Keratinocyte (primary cell): Measurements from ENCODE around the gene TMEM132D. TPM values are rescaled to one million over a fixed set of nuclear protein-coding genes. Genes with fewer than 3 reads are reported as not detected.

Experiments
- DNase-seq: peaks from one replicate; pipeline ENCODE4 v3.0.0-alpha.2; 2011; ENCODE audit warnings: low read depth, missing footprints, low spot score
- FAIRE-seq: peaks from 2 replicates; lab custom pipeline; 2011; peaks lifted over from hg19 to GRCh38; lab: Jason Lieb, UNC
- H2AFZ ChIP-seq: 2 replicates; pipeline ENCODE4 v1.6.0; 2012; ENCODE audit warnings: low read length, control low read depth, inconsistent platforms; ENCODE audit not compliant: control insufficient read depth
- H3K27ac ChIP-seq: 2 replicates; pipeline ENCODE4 v1.5.1; 2011; ENCODE audit warnings: low read length; ENCODE audit not compliant: control insufficient read depth, insufficient read depth
- H3K27me3 ChIP-seq: 3 replicates; pipeline ENCODE4 v1.6.0; 2011; ENCODE audit warnings: low read length; ENCODE audit not compliant: control insufficient read depth, insufficient read depth; ENCODE audit errors: extremely low read depth
- H3K36me3 ChIP-seq, 2 experiments: 2 replicates in 1 of 2; 3 replicates in 1 of 2; pipeline ENCODE4 v1.5.1; 2011; ENCODE audit warnings: low read length in 2 of 2, mild to moderate bottlenecking in 1 of 2; ENCODE audit not compliant: control insufficient read depth in 2 of 2, insufficient read depth in 2 of 2; ENCODE audit errors: extremely low read depth in 1 of 2
- H3K4me1 ChIP-seq: 3 replicates; pipeline ENCODE4 v1.5.1; 2011; ENCODE audit warnings: low read length; ENCODE audit not compliant: control insufficient read depth, insufficient read depth; ENCODE audit errors: extremely low read depth
- H3K4me2 ChIP-seq: 3 replicates; pipeline ENCODE4 v1.6.0; 2011; ENCODE audit warnings: low read depth, low read length; ENCODE audit not compliant: control insufficient read depth, insufficient read depth; ENCODE audit errors: extremely low read depth
- H3K4me3 ChIP-seq, 3 experiments: fragments of 200-600 bp in 1 of 3; sonication (generic) in 1 of 3; 2 replicates in 2 of 3; 3 replicates in 1 of 3; pipeline ENCODE4 v1.5.1; 2011 to 2016; ENCODE audit warnings: low read length in 3 of 3, mild to moderate bottlenecking in 3 of 3, control low read depth in 2 of 3, inconsistent platforms in 1 of 3, low read depth in 1 of 3, mixed read lengths in 1 of 3, mixed run types in 1 of 3, moderate library complexity in 1 of 3; ENCODE audit not compliant: control insufficient read depth in 2 of 3, insufficient read depth in 2 of 3; ENCODE audit errors: extremely low read depth in 1 of 3
- H3K79me2 ChIP-seq: 2 replicates; pipeline ENCODE4 v1.6.0; 2012; ENCODE audit warnings: low read length; ENCODE audit not compliant: control insufficient read depth, insufficient read depth
- H3K9ac ChIP-seq: 3 replicates; pipeline ENCODE4 v1.6.0; 2011; ENCODE audit warnings: low read length; ENCODE audit not compliant: control insufficient read depth, insufficient read depth; ENCODE audit errors: extremely low read depth
- H3K9me1 ChIP-seq: 3 replicates; pipeline ENCODE4 v1.6.0; 2011; ENCODE audit warnings: low read length; ENCODE audit not compliant: control insufficient read depth, insufficient read depth; ENCODE audit errors: extremely low read depth
- H3K9me3 ChIP-seq: 2 replicates; pipeline ENCODE4 v1.5.1; 2012; ENCODE audit warnings: low read depth, low read length; ENCODE audit not compliant: control insufficient read depth
- H4K20me1 ChIP-seq: 3 replicates; pipeline ENCODE4 v1.6.0; 2011; ENCODE audit warnings: low read length; ENCODE audit not compliant: control insufficient read depth, insufficient read depth; ENCODE audit errors: extremely low read depth
- EZH2 ChIP-seq: IDR thresholded peaks from one replicate; pipeline ENCODE4 v1.6.1; 2012; ENCODE audit warnings: inconsistent platforms, mild to moderate bottlenecking, low read length, moderate library complexity
- dilution Hi-C: fragments of 300-500 bp; cut with MboI; formaldehyde crosslinking; loops from one replicate; pipeline ENCODE4 v1.7.0; 2020; ENCODE audit warnings: low sequenced_read_pairs; ENCODE audit not compliant: extremely low pct_ligation_motif_present
- polyA plus RNA-seq, 5 experiments: library from polyadenylated mRNA; depleted of rRNA in 3 of 5; stranded (reverse) in 3 of 5; stranded (forward) in 1 of 5; unstranded in 1 of 5; fragments of >200 nt; gene quantifications; 1 replicate in 1 of 5; 2 replicates in 3 of 5; 3 replicates in 1 of 5; pipeline versions ENCODE4 v1.2.1 to v1.2.3, GENCODE V29; 2011 to 2012; ENCODE audit warnings: missing spikeins in 2 of 5, low read depth in 1 of 5, low replicate concordance in 1 of 5
- TF ChIP-seq, protein P1 (sequence below), 3 experiments: IDR thresholded peaks in 1 of 3; conservative IDR thresholded peaks in 1 of 3; optimal IDR thresholded peaks in 1 of 3; 2 replicates in 2 of 3; 3 replicates in 1 of 3; pipeline versions ENCODE3 to v1.5.1; 2011; ENCODE audit warnings: low read length in 3 of 3, mild to moderate bottlenecking in 3 of 3, moderate library complexity in 2 of 3, control low read depth in 1 of 3, inconsistent platforms in 1 of 3; ENCODE audit not compliant: insufficient read depth in 2 of 3; ENCODE audit errors: extremely low read depth in 1 of 3

The TMEM132D gene
- polyA plus RNA-seq, 1 donor (not counting 4 experiments of a cell fraction or from before 2014, with no cell fraction given) = not detected

DNA sequence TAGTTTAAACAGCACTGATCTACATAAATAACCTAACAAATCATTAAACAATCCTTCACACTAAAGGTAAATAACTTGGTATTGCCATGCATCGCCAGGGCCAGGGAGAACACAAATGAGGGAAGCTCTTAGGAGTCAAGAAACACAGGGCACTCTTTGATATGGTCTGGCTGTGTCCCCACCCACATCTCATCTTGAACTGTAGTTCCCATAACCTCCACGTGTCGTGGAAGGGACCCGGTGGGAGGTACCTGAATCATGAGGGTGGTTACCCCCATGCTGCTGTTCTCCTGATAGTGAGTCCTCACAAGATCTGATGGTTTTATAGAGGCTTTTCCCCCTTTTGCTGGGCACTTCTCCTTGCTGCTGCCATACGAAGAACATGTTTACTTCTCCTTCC is 17.3 kb downstream of the TMEM132D start:
- no peaks in the 10 kb centered on the region for H3K9me3 ChIP-seq
- H3K36me3 ChIP-seq = no peaks in the 10 kb centered on the region
- DNase-seq (no peak), FAIRE-seq (no peak)
- H4K20me1 ChIP-seq = no peaks in the 10 kb centered on the region
- H3K27ac ChIP-seq = no peak overlapping the region
- no peaks in the 10 kb centered on the region for H3K4me1 ChIP-seq
- no peak overlapping the region for H3K4me3 ChIP-seq
- no peak for TF ChIP-seq EZH2
- TF ChIP-seq, protein P1, sequence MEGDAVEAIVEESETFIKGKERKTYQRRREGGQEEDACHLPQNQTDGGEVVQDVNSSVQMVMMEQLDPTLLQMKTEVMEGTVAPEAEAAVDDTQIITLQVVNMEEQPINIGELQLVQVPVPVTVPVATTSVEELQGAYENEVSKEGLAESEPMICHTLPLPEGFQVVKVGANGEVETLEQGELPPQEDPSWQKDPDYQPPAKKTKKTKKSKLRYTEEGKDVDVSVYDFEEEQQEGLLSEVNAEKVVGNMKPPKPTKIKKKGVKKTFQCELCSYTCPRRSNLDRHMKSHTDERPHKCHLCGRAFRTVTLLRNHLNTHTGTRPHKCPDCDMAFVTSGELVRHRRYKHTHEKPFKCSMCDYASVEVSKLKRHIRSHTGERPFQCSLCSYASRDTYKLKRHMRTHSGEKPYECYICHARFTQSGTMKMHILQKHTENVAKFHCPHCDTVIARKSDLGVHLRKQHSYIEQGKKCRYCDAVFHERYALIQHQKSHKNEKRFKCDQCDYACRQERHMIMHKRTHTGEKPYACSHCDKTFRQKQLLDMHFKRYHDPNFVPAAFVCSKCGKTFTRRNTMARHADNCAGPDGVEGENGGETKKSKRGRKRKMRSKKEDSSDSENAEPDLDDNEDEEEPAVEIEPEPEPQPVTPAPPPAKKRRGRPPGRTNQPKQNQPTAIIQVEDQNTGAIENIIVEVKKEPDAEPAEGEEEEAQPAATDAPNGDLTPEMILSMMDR (optimal IDR thresholded peaks at IDR 0.05 in 1 of 3, IDR thresholded peaks at IDR 0.05 in 1 of 3, conservative IDR thresholded peaks at IDR 0.05 in 1 of 3; ENCODE audit: extremely low read depth in 1 of 3, insufficient read depth in 2 of 3, low read length in 3 of 3) = no peak
- no peaks in the 10 kb centered on the region for H3K27me3 ChIP-seq
- no peaks in the 10 kb centered on the region for H3K79me2 ChIP-seq
- H3K9ac ChIP-seq = no peak overlapping the region
- H3K4me2 ChIP-seq = no peak overlapping the region
- no peaks in the 10 kb centered on the region for H3K9me1 ChIP-seq
- H2AFZ ChIP-seq = no peak overlapping the region
- dilution Hi-C loops = no loop called here

DNA sequence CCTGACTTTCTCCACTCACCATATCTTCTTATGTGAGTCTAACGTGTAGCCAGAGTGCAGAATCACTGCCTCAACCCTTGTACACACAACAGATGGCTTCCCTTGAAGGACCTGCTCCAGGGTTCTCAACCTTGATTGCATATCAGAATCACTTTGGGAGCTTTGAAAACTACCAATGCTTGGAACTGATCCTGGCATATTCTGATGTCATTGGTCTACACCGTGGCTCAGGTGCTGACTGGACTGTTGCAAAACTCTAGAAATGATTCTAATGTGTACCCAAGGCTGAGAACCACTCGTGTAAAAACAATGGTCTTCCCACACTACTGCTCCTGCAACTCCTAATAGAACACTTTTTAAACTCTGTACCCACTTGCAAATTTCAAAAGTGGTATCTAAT is 18.5 kb downstream of the TMEM132D start:
- Histone ChIP-seq H3K36me3 (no peaks in the 10 kb centered on the region), H4K20me1 (no peaks in the 10 kb centered on the region), H3K27me3 (no peaks in the 10 kb centered on the region), H3K27ac (no peak overlapping the region), H2AFZ (no peak overlapping the region), H3K4me1 (no peaks in the 10 kb centered on the region), H3K79me2 (no peaks in the 10 kb centered on the region), H3K9me3 (no peaks in the 10 kb centered on the region), H3K9ac (no peak overlapping the region), H3K4me3 (no peak overlapping the region), H3K9me1 (no peaks in the 10 kb centered on the region), H3K4me2 (no peak overlapping the region)
- FAIRE-seq (no peak), DNase-seq (no peak)
- TF ChIP-seq EZH2 = no peak
- TF ChIP-seq, protein P1 (optimal IDR thresholded peaks at IDR 0.05 in 1 of 3, IDR thresholded peaks at IDR 0.05 in 1 of 3, conservative IDR thresholded peaks at IDR 0.05 in 1 of 3; ENCODE audit: extremely low read depth in 1 of 3, insufficient read depth in 2 of 3, low read length in 3 of 3) = no peak
- dilution Hi-C loops = no loop called here
